LoVo (cell line): ENCODE data around the gene INTS11.
"Not testable (repeated sequence)": the region's sequence is repeated elsewhere in the genome, so short reads cannot be mapped to it uniquely, and the experiment has no call there.

Experiments
- DNase-seq: peaks from one replicate; pipeline ENCODE4 v3.0.0-alpha.2; 2016; ENCODE audit warnings: low spot score

Gene INTS11

GRCh38 chr1:1324524-1325287, at the start of gene INTS11, which contains the start of gene CPTP:
INTS11 (minus strand) TSS chr1:1324660; CDS start chr1:1324608, 52 bp downstream.
CPTP (plus strand) TSS chr1:1324802; CDS start chr1:1326911, 2,109 bp downstream.
- DNase-seq, result peak; percentile 94

GRCh38 chr1:1373815-1374588, 49.5 kb upstream of the INTS11 start:
- DNase-seq, result no peak

- DNase-seq, result no peak
These were observed 48.8 kb upstream of the INTS11 start for GRCh38 chr1:1373051-1373814.

- peak; percentile 37 for DNase-seq
These were observed 47.6 kb upstream of the INTS11 start for GRCh38 chr1:1371746-1372711.

- no peak for DNase-seq
These were observed 46.9 kb upstream of the INTS11 start for GRCh38 chr1:1371364-1371745.

GRCh38 chr1:1370771-1371300, 46.4 kb upstream of the INTS11 start:
- no peak for DNase-seq

GRCh38 chr1:1370094-1370493, 45.6 kb upstream of the INTS11 start:
- not testable (repeated sequence) for DNase-seq

- DNase-seq, result no peak
These were observed 42.9 kb upstream of the INTS11 start for GRCh38 chr1:1367315-1367714.

- DNase-seq, result no peak
These were observed 42.2 kb upstream of the INTS11 start for GRCh38 chr1:1366699-1367066.

- DNase-seq, result no peak
These were observed 41.6 kb upstream of the INTS11 start for GRCh38 chr1:1365875-1366698.

GRCh38 chr1:1364266-1364665, 39.8 kb upstream of the INTS11 start:
- no peak for DNase-seq

- no peak for DNase-seq
These were observed 37.5 kb upstream of the INTS11 start for GRCh38 chr1:1361982-1362423.

- no peak for DNase-seq
These were observed 36.9 kb upstream of the INTS11 start for GRCh38 chr1:1361233-1361981.

- DNase-seq, result peak; percentile 45
These were observed 36.2 kb upstream of the INTS11 start for GRCh38 chr1:1360506-1361169.

- DNase-seq, result no peak
These were observed 35.4 kb upstream of the INTS11 start for GRCh38 chr1:1359664-1360468.

GRCh38 chr1:1359308-1359663, 34.8 kb upstream of the INTS11 start:
- no peak for DNase-seq

GRCh38 chr1:1358433-1359271, 34.2 kb upstream of the INTS11 start, which contains the start of gene MXRA8:
MXRA8 (minus strand) TSS chr1:1358555; CDS start chr1:1358504, 51 bp downstream.
- DNase-seq, result no peak
